Fibroblast of skin of right quadriceps (primary cell): ENCODE results near the gene NEK9.

ENCODE experiments used
- DNase-seq: peaks from one replicate; pipeline ENCODE4 v3.0.0-alpha.2; 2013

Gene NEK9

DNA sequence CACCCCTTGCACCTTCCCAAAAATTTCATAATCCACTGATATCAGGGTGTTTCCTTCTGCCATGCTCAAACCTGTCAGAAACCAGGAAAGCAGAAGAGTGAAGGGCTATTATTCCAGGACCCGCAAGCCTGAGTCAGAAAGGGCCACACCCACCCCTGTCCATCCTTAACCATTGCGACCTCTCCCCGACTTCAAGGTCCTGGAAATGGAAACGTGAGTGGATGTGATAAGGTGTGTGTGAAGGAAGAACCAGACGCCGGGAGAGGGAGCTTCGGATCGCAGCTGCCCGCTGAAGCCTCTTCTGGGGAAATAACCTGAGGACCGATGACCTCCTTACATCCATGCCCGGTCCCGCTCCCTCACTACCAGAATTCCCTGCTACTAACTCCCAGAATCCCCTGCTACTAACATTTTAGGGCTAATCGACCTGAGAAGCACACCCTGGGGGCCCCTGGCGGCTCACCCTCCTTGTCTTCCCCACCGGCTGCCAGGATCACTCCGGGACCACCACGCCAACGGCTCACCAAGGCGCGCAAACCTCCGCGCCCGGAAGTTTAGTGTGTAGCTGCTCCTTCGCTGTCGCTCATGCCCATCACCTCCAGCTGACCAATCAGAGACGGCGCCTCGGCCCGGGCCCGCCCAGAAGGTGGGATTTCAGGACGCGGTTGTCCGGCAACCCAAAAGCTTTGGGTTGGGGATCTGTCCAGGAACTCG is 63.2 kb downstream of the NEK9 start, which contains the start of gene ACYP1:
TSS of gene ACYP1 (minus strand) at position 534 of the 714 bp plus-strand sequence. CDS start at position 63, 471 bp downstream.
- peak; percentile 86 for DNase-seq

DNA sequence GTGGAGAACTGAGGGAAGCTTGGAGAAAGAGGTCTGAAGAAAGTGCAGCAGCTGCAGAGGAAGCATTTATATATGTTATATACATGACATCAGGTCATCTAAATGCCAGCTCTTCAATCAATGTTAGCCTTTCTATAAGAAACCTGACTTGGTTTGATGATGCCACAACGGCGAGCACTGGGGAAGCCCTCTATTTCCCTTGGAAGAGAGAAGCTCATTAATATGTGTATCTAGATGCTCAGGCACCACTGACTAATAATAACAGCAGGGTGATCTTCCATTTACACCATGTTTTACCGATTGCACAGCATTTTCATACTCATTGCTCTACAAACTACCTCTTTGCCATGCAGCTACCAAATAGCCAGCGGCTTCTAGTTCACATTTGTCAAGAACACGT is 63.8 kb downstream of the NEK9 start:
- no peak for DNase-seq

DNA sequence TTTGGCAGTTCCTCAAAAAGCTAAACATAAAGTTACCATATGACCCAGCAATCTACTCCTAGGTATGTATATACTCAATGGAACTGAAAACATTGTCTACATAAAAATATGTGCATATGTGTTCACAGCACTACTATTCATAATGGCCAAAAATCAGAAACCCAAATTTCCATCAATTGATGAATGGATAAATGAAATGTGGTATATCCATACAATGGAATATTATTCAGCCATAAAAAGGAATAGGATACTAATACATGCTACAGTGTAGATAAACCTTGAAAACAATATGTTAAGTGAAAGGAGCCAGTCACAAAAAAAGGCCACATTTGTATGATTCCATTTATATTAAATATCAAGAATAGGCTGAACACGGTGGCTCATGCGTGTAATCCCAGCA is 66.4 kb downstream of the NEK9 start:
- DNase-seq, result no peak

DNA sequence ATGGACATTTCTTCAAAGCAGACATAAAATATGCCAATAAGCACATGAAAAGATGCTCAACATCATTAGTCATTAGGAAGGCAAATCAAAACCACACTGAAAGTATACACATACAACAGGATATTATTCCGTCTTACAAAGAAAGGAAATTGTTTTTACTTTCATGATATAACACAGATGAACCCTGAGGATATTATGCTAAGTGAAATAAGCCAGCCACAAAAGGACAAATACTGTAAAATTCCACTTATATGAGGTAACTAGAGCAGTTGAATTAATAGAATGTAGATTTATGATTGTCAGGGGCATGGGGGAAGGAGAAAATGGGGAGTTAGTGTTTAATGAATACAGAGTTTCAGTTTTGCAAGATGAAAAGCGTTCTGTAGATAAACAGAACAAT is 67.2 kb downstream of the NEK9 start:
- DNase-seq, result peak; percentile 73

DNA sequence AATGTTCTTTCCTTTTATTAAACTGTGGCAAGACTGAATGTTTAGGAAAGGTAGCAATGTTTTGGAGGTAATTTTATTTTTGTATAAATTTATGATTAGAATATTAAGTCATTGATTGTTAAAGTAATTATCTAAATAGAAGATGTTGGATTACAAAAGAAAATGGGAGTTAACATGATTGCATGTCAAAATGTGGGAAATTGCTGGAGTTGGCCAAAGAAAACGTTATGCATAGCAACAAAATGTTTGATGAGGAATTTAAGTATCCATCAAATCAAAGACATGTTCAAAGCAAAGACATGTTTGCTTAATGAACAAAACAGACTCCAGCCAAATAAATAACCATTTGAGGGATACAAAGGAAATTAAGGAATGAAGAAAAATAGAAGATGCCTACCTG is 72.4 kb downstream of the NEK9 start:
- DNase-seq, result no peak

DNA sequence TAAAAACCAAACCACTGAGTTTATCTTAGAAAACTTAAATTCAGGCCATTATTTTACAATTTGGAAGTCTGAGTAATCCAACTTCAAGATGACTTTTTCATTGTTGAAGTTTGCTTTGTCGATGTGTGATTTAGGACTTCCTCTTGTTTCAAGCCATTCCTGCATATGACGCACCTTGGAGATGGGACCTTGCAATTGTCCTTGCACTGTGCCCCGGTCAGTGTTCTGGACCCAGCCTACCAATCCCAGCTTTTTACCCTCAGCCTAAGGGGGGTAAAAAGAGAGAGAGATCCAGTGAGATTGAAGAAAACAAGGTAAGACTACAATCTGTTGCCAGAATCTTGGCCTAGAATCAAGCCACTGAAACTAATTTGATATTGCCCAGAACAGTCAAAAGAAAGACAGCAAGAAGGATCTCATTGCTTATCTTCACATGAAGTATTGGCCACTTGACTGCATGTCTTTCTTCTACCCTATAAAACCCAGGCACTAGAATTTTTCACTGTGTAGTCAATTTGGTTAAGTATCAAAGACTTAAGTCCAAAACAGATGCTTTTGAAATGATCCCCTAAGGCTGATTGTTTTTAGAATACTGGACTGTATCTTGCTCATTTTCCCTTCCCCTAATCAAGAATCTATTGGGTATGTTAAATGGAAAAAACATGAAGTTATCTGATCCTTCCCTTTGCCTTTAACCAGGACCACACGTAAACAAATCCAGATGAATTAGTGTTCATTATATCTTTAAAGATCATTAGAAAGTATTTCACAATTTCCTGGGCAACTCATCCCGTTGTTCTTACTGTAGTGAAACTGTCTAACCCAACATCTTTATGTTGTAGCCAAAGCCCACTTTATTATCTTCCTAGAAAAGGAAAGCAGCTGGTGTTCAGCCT is 73.2 kb downstream of the NEK9 start:
- DNase-seq, result peak; percentile 57

DNA sequence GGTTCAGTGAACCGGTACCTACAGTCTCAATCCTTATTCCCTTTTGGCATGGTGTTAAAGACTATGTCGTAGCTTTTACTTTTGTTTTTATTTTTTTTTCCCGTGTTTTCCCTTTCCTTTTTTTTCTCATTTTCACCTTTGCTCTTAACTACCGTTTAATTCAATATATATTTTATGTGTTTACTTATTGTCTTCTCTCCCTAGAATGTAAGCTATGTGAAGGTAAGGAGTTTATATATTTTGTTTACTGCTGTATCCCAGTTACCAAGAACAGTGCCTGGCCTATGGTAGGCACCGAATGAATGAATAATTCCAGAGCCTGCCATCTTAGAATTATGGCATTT is 75.3 kb downstream of the NEK9 start:
- DNase-seq, result no peak

DNA sequence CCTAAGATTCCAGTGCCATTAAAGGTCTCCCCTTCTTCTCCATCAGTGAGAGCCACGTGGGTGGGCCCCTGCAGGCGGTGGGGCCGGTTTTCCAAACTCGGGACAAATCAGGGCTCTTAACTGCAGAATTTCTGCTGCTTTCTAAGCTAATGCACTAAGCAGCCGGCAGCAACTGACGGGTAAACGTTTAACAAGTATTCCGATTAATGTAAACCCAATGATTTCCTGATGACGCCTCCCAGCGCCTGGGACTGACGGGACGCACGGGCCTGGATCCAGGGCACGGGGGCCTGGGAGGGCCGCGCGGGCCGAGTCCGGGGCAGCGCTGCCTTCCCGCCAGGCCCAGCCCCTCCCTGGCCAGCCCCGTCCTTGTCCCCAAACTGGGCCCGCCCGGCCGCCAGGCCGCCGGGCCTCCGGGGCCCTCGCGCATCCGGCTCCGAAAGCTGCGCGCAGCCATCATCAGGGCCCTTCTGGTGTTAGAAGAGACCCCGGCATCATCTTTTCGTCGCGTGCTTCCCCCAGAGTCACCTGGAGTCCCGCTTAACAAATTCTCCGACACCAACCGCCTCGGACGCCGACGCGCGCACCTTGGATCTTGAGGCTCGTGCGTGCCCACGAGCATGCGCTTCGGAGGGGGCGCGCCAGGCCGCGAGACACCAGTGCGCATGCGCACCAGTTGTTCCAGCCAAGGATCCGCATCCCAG is 75.8 kb downstream of the NEK9 start, which contains the start of gene MLH3:
TSS of gene MLH3 (minus strand) at position 616 of the 704 bp plus-strand sequence. CDS start 1,812 bp downstream, outside the sequence.
- peak; percentile 82 for DNase-seq

DNA sequence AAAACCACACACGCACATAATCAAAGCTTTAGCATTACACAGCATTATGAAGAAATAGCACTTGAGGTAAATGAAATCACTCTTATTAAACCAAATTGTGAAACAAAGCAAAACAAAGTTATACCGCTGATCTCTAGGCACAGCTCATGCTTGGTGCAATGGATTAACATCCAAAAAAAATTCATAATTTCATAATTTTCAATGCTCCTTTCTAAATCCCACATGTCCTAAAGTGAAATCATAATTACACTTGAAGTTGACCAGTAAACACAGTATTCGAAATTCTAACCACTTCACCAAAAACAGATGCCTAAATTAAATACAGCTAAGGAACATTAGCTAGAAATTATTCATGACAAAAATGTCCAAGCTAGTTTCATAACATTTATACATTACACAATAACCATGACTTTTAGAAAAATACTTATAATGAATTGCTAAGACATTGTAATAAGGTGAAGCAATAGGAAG is 77.1 kb downstream of the NEK9 start:
- peak; percentile 39 for DNase-seq

DNA sequence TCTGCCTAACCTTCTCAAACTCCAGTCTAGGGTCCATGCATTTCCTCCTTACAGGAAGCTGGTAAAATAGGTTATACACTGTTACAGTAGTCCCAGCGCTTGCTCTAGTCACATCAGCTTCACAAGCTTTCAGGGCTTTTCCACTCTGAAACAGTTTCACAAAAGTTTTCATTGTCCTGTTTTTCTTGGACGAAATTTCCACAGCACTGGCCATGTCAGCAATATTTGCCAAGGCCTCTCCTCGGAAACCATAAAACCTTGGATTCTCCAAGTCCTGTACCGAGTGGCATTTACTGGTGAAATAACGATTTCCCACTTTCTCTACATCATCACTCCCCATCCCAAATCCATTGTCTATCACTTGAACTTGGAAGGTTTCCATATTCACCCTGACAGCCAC is 77.7 kb downstream of the NEK9 start:
- no peak for DNase-seq

DNA sequence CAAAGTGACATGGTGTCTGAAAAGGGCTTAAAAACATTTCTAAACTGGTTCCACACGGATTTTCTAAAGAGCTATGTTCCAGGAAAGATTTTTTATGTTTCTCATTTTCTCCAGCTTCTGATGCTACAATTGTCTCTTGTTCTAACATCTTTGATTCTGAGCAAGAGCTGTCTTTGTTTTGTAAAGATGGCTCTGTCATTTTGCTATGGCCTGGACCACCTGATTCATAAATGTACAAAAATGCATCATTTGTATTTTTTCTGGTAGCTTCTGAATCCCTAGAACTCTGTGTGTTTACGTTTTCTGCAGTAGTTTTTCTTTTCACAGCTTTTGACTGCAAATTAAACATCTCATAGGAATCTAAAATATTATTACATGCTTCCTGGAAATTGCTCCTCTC is 78.7 kb downstream of the NEK9 start:
- no peak for DNase-seq

DNA sequence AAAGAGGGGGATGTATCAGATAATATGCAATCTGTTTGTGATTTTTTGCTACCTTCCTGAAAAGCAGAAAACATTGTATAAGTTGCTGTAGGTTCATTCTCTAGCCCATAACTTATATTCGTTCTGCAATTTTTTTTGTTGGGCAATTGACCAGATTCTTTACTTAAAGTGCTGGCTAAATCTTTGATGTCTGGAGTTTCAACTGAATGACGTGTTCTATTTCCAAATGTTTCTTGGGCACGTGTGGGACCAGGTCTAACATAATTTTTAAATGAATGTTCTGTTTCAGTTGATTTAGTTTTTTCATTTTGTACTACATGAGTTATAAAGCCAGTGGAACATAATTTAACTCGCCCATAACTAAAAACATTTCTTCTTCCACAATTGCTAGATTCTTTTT is 79.3 kb downstream of the NEK9 start:
- peak; percentile 17 for DNase-seq

DNA sequence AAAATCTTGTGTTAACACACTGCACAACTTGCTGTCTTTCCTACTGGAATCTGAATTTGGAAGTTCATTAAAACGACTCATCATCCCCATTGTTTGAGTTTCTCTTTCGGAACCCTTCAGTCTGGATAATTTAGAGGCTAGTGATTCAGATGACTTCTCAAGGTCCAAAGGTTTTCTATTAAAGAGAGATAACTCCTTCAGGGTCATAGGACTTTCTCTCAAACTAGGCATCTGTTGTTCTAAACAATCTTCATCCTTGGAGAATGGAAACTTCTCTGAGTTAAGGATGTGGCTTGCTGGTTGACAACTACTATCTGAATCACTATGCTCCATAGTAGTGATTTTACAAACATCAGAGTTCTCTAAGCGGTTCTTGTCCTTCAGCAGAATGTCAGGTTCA is 79.9 kb downstream of the NEK9 start:
- no peak for DNase-seq

DNA sequence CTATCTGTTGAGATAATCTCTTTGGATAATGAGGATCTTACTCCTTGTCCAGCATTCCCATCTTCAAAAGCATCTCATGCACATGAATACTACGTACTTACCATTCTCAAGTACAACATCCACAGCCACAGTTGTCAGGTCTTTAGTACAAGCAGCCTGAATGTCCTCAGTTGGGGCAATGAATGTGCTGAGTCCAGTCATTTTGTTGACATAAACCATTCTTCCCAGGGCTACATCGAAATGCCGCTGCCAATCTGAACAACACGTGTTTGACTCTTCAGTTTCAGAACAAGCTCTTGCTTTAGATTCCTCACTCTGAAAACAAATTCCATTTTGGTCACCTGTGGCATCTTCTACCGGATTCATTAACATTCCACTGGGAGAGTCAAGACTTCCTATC is 80.6 kb downstream of the NEK9 start:
- DNase-seq, result no peak

DNA sequence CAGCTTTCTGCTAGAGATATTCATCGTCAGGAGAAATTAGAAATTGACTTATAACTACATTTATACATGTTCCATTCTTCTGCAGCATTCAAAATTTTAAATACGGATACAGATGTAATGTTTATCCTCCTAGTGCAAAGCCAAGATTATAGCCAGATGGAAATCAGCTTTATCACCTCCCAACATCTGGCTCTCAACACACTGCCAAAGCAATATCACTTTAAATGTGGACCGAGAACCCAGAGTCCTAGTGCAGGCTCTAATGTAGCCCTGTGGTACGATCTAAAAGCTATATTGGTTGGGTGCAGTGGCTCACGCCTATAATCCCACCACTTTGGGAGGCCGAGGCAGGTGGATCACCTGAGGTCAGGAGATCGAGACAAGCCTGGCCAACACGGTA is 82.1 kb downstream of the NEK9 start:
- no peak for DNase-seq

DNA sequence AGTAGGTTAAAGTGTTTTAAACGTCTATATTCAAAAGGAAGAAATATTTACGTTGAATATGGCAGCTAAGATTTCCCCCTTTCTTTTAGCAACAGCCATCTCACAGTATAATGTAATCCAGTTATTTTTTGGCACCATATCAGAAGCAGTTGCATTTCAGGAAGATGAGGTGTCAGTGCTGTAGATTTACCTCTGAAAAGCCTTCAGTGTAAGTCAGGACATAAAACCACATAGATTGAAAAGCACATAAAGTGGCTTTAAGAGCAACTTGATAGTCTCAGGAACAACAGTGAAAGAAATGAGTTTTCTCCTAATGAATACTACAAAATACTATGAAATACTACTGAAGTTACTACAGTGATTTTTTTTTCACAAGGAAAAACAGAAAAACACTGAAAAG is 82.5 kb downstream of the NEK9 start:
- DNase-seq, result peak; percentile 80

DNA sequence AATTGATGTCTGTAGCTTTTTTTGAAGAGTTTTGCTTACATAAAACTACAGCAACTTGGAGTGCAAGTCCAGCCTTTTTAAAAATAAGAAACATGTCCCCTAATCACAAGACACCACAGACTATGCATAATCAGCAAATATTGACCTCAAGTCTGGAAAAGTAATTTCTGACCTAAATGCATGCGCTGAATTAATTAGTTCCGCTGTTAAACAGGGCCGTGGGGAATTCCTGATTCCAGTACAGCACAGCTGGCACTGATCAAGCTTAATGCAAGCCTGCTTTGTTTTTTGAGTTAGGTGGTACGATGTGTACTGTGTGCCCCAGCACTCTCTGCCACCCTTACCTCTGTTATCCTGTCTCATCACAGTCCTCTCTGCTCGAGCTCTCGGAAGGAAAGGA is 84.8 kb downstream of the NEK9 start:
- DNase-seq, result peak; percentile 21

DNA sequence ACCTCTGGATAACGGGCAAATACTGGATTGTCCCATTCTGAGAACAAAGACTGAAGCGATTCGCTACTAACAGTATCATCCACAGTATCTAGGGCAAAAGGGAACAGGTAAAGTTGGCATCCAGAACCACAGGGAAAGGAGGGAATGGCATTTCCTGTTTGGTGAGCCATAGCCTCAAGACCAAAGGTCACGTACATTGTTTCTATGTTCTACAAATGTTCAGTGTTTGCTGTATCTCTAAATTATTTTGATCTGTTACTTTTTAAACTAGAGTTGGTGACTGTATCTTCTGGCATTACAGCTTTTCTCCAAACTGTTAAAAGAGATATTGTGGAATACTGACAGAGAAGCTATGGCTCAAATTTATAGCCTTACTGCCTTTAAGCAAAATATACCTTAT is 85.2 kb downstream of the NEK9 start:
- no peak for DNase-seq

DNA sequence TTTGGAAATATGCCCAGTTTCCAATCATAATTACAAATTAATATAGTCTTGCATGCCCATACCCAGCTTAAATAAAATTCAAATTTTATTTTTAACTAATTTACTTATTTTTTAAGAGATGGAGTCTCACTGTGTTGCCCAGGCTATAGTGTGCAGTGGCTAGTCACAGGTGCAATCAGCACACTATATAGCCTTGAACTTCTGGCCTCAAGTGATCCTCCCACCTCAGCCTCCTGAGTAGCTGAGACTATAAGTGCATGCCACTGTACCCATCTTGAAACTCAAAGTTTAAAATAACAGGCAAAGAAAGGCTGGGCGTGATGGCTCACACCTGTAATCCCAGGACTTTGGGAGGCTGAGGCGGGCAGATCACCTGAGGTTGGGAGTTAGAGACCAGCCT is 85.9 kb downstream of the NEK9 start:
- no peak for DNase-seq

DNA sequence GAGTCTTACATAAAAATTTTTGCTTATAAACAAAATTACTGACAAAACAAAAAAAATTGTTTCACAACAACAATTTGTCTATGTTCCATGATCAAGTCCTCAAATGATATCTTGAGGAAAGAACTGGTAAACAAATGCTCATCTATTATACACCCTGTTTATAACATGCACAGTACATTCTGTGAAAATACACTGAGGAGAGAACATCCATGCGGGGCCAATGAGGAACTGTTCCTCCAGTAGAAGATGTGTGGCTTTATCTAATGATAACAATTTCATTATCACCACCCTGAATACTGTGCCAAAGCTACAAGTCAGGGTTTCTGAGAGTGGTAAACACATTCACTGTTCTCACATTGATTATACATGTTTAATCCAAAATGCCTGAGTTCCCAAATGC is 86.3 kb downstream of the NEK9 start:
- DNase-seq, result no peak

DNA sequence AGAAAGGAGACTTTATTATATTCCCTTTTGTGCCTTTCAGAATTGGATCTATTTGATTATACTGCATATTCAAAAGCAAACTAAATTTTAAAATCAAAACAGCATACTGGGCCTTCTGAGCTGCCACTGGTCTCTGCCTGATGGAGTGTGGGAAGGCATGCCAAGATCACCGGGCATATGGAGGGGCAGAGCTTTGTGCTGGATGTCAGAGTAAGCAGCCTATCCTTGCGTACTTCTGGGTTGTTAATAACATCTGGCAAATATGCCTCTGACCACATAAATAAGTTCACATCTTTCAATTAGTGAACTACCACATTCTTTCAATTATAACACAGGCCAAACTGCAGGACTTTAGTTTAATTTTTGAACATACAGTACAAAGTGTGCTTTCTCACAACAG is 93.9 kb downstream of the NEK9 start:
- DNase-seq, result no peak

DNA sequence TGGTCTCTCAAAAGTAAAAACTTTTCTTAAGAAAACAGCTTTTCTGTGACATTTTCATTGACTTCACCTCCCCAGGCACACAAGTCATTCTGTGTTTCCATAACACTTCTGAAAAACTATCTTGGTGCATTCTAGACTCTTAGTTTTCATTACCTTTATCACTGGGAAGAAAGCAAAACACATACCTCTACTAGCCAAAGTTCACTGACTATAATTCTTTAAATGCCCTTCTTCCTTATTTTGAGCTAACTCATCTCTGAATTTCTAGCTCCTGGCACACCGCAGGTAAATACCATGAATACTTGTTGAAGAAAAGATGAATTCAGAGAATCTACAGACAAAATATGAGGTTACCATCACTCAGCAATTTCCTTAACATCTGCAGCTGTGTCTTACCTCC is 96.7 kb downstream of the NEK9 start:
- no peak for DNase-seq
